H1 (cell line): ENCODE measurements around the gene SLC6A12. TPM values are rescaled to one million over a fixed set of nuclear protein-coding genes. Genes with fewer than 3 reads are reported as not detected.

Source experiments
- CTCF ChIA-PET: fragments of 300-600 bp; sonication (Branson Sonifier 250); formaldehyde crosslinking; loops from one replicate; lab custom pipeline; 2021; ENCODE audit not compliant: partially characterized antibody; lab: Charles Lee
- POLR2A ChIA-PET: fragments of 300-600 bp; sonication (Branson Sonifier 250); formaldehyde crosslinking; loops from one replicate; lab custom pipeline; 2021; ENCODE audit warnings: inconsistent platforms; ENCODE audit not compliant: partially characterized antibody; lab: Charles Lee
- DNase-seq, 2 experiments: peaks; one replicate each; pipeline versions ENCODE4 v3.0.0 to v3.0.0-alpha.2; 2010 to 2022; ENCODE audit warnings: low spot score in 2 of 2, low read depth in 1 of 2, mixed read lengths in 1 of 2
- FAIRE-seq: peaks from 2 replicates; lab custom pipeline; 2011; peaks lifted over from hg19 to GRCh38; lab: Jason Lieb, UNC
- H2AFZ ChIP-seq: 2 replicates; pipeline ENCODE4 v1.8.1; 2012; ENCODE audit warnings: low read length, inconsistent platforms
- H2AK5ac ChIP-seq: 2 replicates; pipeline ENCODE4 v1.6.1; 2013; ENCODE audit warnings: low read depth, low read length
- H2BK120ac ChIP-seq: replicated peaks from 2 replicates; pipeline ENCODE3; 2013; ENCODE audit warnings: low read depth, low read length, inconsistent platforms
- H2BK12ac ChIP-seq: 2 replicates; pipeline ENCODE4 v1.6.1; 2013; ENCODE audit warnings: low read depth, low read length
- H2BK15ac ChIP-seq: 2 replicates; pipeline ENCODE4 v1.6.1; 2013; ENCODE audit warnings: low read length
- H2BK20ac ChIP-seq: 2 replicates; pipeline ENCODE4 v1.6.1; 2013; ENCODE audit warnings: low read length
- H2BK5ac ChIP-seq: 2 replicates; pipeline ENCODE4 v1.6.1; 2013; ENCODE audit warnings: low read depth, low read length
- H3K14ac ChIP-seq: 2 replicates; pipeline ENCODE4 v1.6.1; 2013; ENCODE audit warnings: inconsistent platforms; ENCODE audit not compliant: insufficient read length
- H3K18ac ChIP-seq: 2 replicates; pipeline ENCODE4 v1.6.1; 2013; ENCODE audit warnings: low read length; ENCODE audit errors: extremely low read depth
- H3K23ac ChIP-seq: 2 replicates; pipeline ENCODE4 v1.6.1; 2013; ENCODE audit warnings: inconsistent platforms; ENCODE audit not compliant: insufficient read length
- H3K23me2 ChIP-seq: 2 replicates; pipeline ENCODE4 v1.6.1; 2013; ENCODE audit warnings: low read depth, low read length
- H3K27ac ChIP-seq: 2 replicates; pipeline ENCODE4 v1.6.1; 2011; ENCODE audit warnings: low read depth, low read length, inconsistent platforms
- H3K27me3 ChIP-seq, 4 experiments: replicated peaks in 1 of 4; 1 replicate in 1 of 4; 2 replicates in 3 of 4; pipeline versions ENCODE4 v1.6.1 to v1.8.1; 2011 to 2013; ENCODE audit warnings: low read length in 3 of 4, mild to moderate bottlenecking in 3 of 4, inconsistent platforms in 2 of 4, mixed read lengths in 2 of 4, moderate library complexity in 1 of 4; ENCODE audit not compliant: control insufficient read depth in 3 of 4, insufficient read depth in 3 of 4; ENCODE audit errors: extremely low read depth in 1 of 4
- H3K36me3 ChIP-seq, 4 experiments: 2 replicates each; pipeline versions ENCODE4 v1.6.1 to v1.8.1; 2011 to 2013; ENCODE audit warnings: mild to moderate bottlenecking in 4 of 4, low read length in 3 of 4, moderate library complexity in 2 of 4, control low read depth in 1 of 4, inconsistent platforms in 1 of 4; ENCODE audit not compliant: insufficient read depth in 4 of 4, control insufficient read depth in 2 of 4
- H3K4ac ChIP-seq: replicated peaks from 2 replicates; pipeline ENCODE3; 2013; ENCODE audit warnings: low read length, low read depth, mixed read lengths, inconsistent platforms; ENCODE audit not compliant: insufficient read length
- H3K4me1 ChIP-seq, 4 experiments: replicated peaks in 1 of 4; 1 replicate in 1 of 4; 2 replicates in 3 of 4; pipeline versions ENCODE4 v1.6.1 to v1.8.1; 2011 to 2013; ENCODE audit warnings: low read length in 3 of 4, inconsistent platforms in 2 of 4, mixed read lengths in 1 of 4; ENCODE audit not compliant: insufficient read depth in 4 of 4, control insufficient read depth in 3 of 4
- H3K4me2 ChIP-seq, 2 experiments: 2 replicates each; pipeline versions ENCODE4 v1.6.1 to v1.8.1; 2011 to 2013; ENCODE audit warnings: low read depth in 2 of 2, low read length in 2 of 2, control low read depth in 1 of 2, inconsistent platforms in 1 of 2, mild to moderate bottlenecking in 1 of 2; ENCODE audit not compliant: insufficient read depth in 1 of 2
- H3K4me3 ChIP-seq, 4 experiments: fragments of 200-600, 300-600 bp in 1 of 4; sonication (generic), shearing (Covaris generic), sonication (Bioruptor Twin) in 1 of 4; 2 replicates each; pipeline versions ENCODE4 v1.5.1 to v1.8.1; 2011 to 2016; ENCODE audit warnings: low read length in 4 of 4, low read depth in 3 of 4, control low read depth in 2 of 4, inconsistent platforms in 2 of 4, mild to moderate bottlenecking in 2 of 4, mixed read lengths in 1 of 4, moderate library complexity in 1 of 4; ENCODE audit not compliant: insufficient read depth in 2 of 4; ENCODE audit errors: extremely low read depth in 1 of 4
- H3K56ac ChIP-seq: replicated peaks from 2 replicates; pipeline ENCODE3; 2013; ENCODE audit warnings: low read depth, mild to moderate bottlenecking, mixed read lengths, low read length, inconsistent platforms; ENCODE audit not compliant: insufficient read length
- H3K79me1 ChIP-seq: 2 replicates; pipeline ENCODE4 v1.6.1; 2013; ENCODE audit warnings: low read depth, low read length, control low read depth
- H3K79me2 ChIP-seq, 2 experiments: 2 replicates each; pipeline versions ENCODE4 v1.6.1 to v1.8.1; 2012 to 2013; ENCODE audit warnings: low read length in 2 of 2, mild to moderate bottlenecking in 2 of 2, inconsistent platforms in 1 of 2; ENCODE audit not compliant: insufficient read depth in 2 of 2, control insufficient read depth in 1 of 2
- H3K9ac ChIP-seq, 4 experiments: replicated peaks in 1 of 4; 1 replicate in 1 of 4; 2 replicates in 3 of 4; pipeline versions ENCODE4 v1.6.1 to v1.8.1; 2011 to 2013; ENCODE audit warnings: low read depth in 3 of 4, low read length in 3 of 4, control low read depth in 2 of 4, mild to moderate bottlenecking in 2 of 4, moderate library complexity in 2 of 4, inconsistent platforms in 1 of 4; ENCODE audit errors: extremely low read depth in 1 of 4
- H3K9me3 ChIP-seq, 2 experiments: 2 replicates each; pipeline versions ENCODE4 v1.6.1 to v1.8.1; 2012 to 2013; ENCODE audit warnings: mild to moderate bottlenecking in 2 of 2, moderate library complexity in 2 of 2, control low read depth in 1 of 2, inconsistent platforms in 1 of 2, low read depth in 1 of 2, low read length in 1 of 2, mixed read lengths in 1 of 2; ENCODE audit not compliant: insufficient read depth in 2 of 2
- H4K20me1 ChIP-seq, 2 experiments: replicated peaks in 1 of 2; 2 replicates each; pipeline versions ENCODE3 to v1.8.1; 2011 to 2013; ENCODE audit warnings: inconsistent platforms in 2 of 2, low read length in 2 of 2, mild to moderate bottlenecking in 1 of 2; ENCODE audit not compliant: insufficient read depth in 2 of 2, control insufficient read depth in 1 of 2
- H4K5ac ChIP-seq: 2 replicates; pipeline ENCODE4 v1.6.1; 2013; ENCODE audit warnings: low read length, low read depth, mixed read lengths, inconsistent platforms; ENCODE audit not compliant: insufficient read length
- H4K8ac ChIP-seq: 2 replicates; pipeline ENCODE4 v1.8.0; 2013; ENCODE audit warnings: mild to moderate bottlenecking, moderate library complexity, low read length, inconsistent platforms; ENCODE audit not compliant: insufficient read depth; ENCODE audit errors: extremely low read depth
- H4K91ac ChIP-seq: replicated peaks from 2 replicates; pipeline ENCODE3; 2013; ENCODE audit warnings: low read length, mixed read lengths, inconsistent platforms; ENCODE audit not compliant: insufficient read length
- CHD1 ChIP-seq: IDR thresholded peaks from 2 replicates; pipeline ENCODE4 v1.6.1; 2012; ENCODE audit warnings: low read depth, low read length, improper control_type of control experiment
- HDAC2 ChIP-seq, 2 experiments: fragments of 300-600 bp in 1 of 2; sonication (generic) in 1 of 2; IDR thresholded peaks; 2 replicates each; pipeline ENCODE4 v1.6.1; 2011 to 2012; ENCODE audit warnings: low read depth in 2 of 2, low read length in 2 of 2, mild to moderate bottlenecking in 2 of 2, moderate library complexity in 2 of 2, borderline replicate concordance in 1 of 2, inconsistent platforms in 1 of 2
- HDAC6 ChIP-seq: IDR thresholded peaks from one replicate; pipeline ENCODE4 v1.7.1; 2012; ENCODE audit warnings: low read depth, mild to moderate bottlenecking, inconsistent platforms, low read length, moderate library complexity
- PHF8 ChIP-seq: fragments of 200-600 bp; sonication (generic); conservative IDR thresholded peaks from 2 replicates; pipeline ENCODE4 v1.7.1; 2012; ENCODE audit warnings: low read depth, mild to moderate bottlenecking, inconsistent platforms, low read length, moderate library complexity
- POU5F1 ChIP-seq: IDR thresholded peaks from 2 replicates; pipeline ENCODE4 v1.6.1; 2011; ENCODE audit warnings: low read depth, mild to moderate bottlenecking, low read length, moderate library complexity
- RAD21 ChIP-seq, 2 experiments: IDR thresholded peaks in 1 of 2; conservative IDR thresholded peaks in 1 of 2; 2 replicates each; pipeline ENCODE4 v1.6.1; 2011; ENCODE audit warnings: low read depth in 2 of 2, low read length in 2 of 2, improper control_type of control experiment in 1 of 2, inconsistent platforms in 1 of 2, mild to moderate bottlenecking in 1 of 2, moderate library complexity in 1 of 2
- SUZ12 ChIP-seq: fragments of 200-600 bp; sonication (generic); IDR thresholded peaks from 2 replicates; pipeline ENCODE4 v1.6.1; 2012; ENCODE audit warnings: mild to moderate bottlenecking, inconsistent platforms, low read length, moderate library complexity, mixed read lengths
- WGBS, 2 experiments: shearing (Covaris generic) in 1 of 2; methylation state at CpG; one replicate each; pipeline versions ENCODE4 v1.1.6 to v1.1.7; 2013 to 2015; ENCODE audit warnings: low lambda C conversion rate in 2 of 2, mixed read lengths in 2 of 2, inconsistent platforms in 1 of 2, low coverage in 1 of 2, missing lambda C conversion rate in 1 of 2; ENCODE audit not compliant: insufficient replicate concordance in 2 of 2, insufficient coverage in 1 of 2, insufficient read length in 1 of 2; ENCODE audit errors: extremely low coverage in 1 of 2, missing lambda C conversion rate in 1 of 2; 5-methylcytosine and 5-hydroxymethylcytosine counted together
- polyA plus RNA-seq, 7 experiments: library from polyadenylated mRNA; depleted of rRNA in 3 of 7; stranded (reverse) in 5 of 7; unstranded in 2 of 7; fragments of >200 nt in 5 of 7; fragments of 200-250 nt in 2 of 7; gene quantifications; 1 replicate in 5 of 7; 2 replicates in 1 of 7; 4 replicates in 1 of 7; pipeline versions ENCODE4 v1.2.1 to v1.2.3, GENCODE V29; 2011 to 2013; ENCODE audit warnings: missing spikeins in 2 of 7, mixed read lengths in 2 of 7
- total RNA-seq: library from RNA; stranded (reverse); fragmentation: NEBNext Ultra II Directional; extraction: Animal tissue kit (Norgen Biotek cat#: 25700); gene quantifications from 2 replicates; pipeline ENCODE4 v1.2.1, GENCODE V29; 2021

The SLC6A12 gene
- total and polyA plus RNA-seq, 2 of the 8 experiments (the other 6 are each of a cell fraction or from before 2014, with no cell fraction given), result 0.70 to 1.1 TPM

DNA sequence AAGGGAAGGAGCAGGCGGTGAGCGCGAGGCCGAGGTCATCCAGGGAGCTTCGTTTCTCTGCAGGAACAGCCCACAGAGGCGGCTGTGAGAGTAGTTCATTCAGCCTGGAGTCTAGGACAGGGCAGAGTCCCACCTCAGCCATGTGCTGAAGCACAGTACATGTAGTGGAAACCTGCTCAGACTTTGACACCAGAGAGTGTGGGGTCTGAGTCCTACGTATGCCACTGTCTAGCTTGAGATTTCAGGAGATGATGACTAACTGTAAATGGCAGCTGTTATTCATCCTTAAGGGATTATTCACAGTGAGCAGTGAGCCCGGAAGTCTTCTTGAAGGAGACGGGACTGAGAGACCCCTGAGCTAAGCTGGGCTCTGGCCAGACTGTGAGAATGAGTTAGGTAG lies 49.6 kb upstream of the SLC6A12 start:
- TF ChIP-seq HDAC2 (IDR thresholded peaks at IDR 0.05; ENCODE audit: borderline replicate concordance in 1 of 2, low read depth in 2 of 2, low read length in 2 of 2), result no peak
- TF ChIP-seq PHF8, result no peak
- TF ChIP-seq SUZ12, result no peak
- no peak for TF ChIP-seq RAD21 (IDR thresholded peaks at IDR 0.05 in 1 of 2, conservative IDR thresholded peaks at IDR 0.05 in 1 of 2; ENCODE audit: low read depth in 2 of 2, low read length in 2 of 2)
- no peak for TF ChIP-seq HDAC6
- no peak for TF ChIP-seq CHD1
- no peak for TF ChIP-seq POU5F1
- TF ChIP-seq, all 59 proteins: peak for 0
- FAIRE-seq (no peak), DNase-seq (no peak)
- Histone ChIP-seq H3K4me2 (no peak overlapping the region), H2AFZ (no peak overlapping the region), H3K36me3 (no peaks in the 10 kb centered on the region), H3K23ac (no peak overlapping the region), H3K79me1 (no peaks in the 10 kb centered on the region), H2AK5ac (no peak overlapping the region), H3K79me2 (no peaks in the 10 kb centered on the region), H2BK12ac (no peak overlapping the region), H3K9ac (no peak overlapping the region), H3K27me3 (no peaks in the 10 kb centered on the region), H3K18ac (no peak overlapping the region), H3K27ac (no peak overlapping the region), H4K20me1 (no peaks in the 10 kb centered on the region), H2BK15ac (no peak overlapping the region), H4K5ac (no peak overlapping the region), H3K14ac (no peak overlapping the region), H2BK5ac (no peak overlapping the region), H3K23me2 (no peaks in the 10 kb centered on the region), H3K4me3 (no peak overlapping the region), H3K9me3 (no peaks in the 10 kb centered on the region), H3K56ac (no peak overlapping the region), H2BK120ac (no peak overlapping the region), H4K8ac (no peak overlapping the region), H4K91ac (no peak overlapping the region), H3K4ac (no peak overlapping the region), H2BK20ac (no peak overlapping the region), H3K4me1 (peaks cover 0 to 2% (median 0%) of the 10 kb centered on the region in 4 experiments; a peak in 2 of 7 replicates)
- CTCF ChIA-PET, result interaction anchor here (1.2 to 2.3 kb wide), 6 partner anchors 8 to 46 kb away, joined by 3 to 7 read pairs (median 4); no protein-coding TSS in a partner anchor
- POLR2A ChIA-PET, result no interaction called here
- 89% methylated on average over 9 of the region's 9 CpGs; no CpG with 5 or more reads in 1 of the 2 experiments for WGBS, 2 experiments
